ENCODE results near the gene SLC35F4. TPM values are rescaled to one million over a fixed set of nuclear protein-coding genes. Genes with fewer than 3 reads are reported as not detected.

The SLC35F4 gene
- total and polyA plus RNA-seq, 2 of the 4 experiments (the other 2 are of a cell fraction): not detected

DNA sequence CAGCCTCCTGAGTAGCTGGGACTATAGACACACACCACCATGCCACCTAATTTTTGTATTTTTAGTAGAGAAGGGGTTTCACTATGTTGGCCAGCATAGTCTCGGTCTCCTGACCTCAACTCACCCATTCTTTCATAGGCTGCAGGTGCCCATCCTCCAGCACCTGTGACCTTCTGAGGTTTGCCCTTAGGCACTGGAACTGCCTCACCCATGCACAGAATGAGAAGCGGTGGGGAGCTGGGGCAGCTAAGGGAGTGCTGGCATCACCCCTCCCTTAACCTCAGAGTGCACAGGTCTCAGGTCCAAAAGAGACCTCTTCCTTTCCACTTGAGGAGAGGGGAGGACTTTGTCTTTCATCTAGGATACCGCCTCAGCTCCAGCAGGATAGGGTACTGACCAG lies 194.9 kb downstream of the SLC35F4 start:
- Histone ChIP-seq H3K27ac (ENCODE audit: insufficient read depth, low read length) (no peak overlapping the region), H3K4me2 (ENCODE audit: low read depth, low read length) (no peak overlapping the region), H2AK9ac (replicated peaks; ENCODE audit: low read depth, low read length, poor library complexity) (no peak overlapping the region), H4K20me1 (ENCODE audit: insufficient read depth, low read length) (no peaks in the 10 kb centered on the region), H3K4ac (ENCODE audit: low read depth, low read length) (no peak overlapping the region), H3K4me3 (ENCODE audit: insufficient read depth, low read depth, low read length) (no peak overlapping the region), H4K5ac (ENCODE audit: low read depth, low read length) (no peak overlapping the region), H3K14ac (replicated peaks; ENCODE audit: low read depth, low read length) (no peak overlapping the region), H3K9me3 (ENCODE audit: control insufficient read depth, insufficient read depth, low read length) (peaks cover 4% of the 10 kb centered on the region; the same call in 1 of the 2 replicates), H2BK20ac (ENCODE audit: low read depth, low read length) (no peak overlapping the region), H3K79me1 (ENCODE audit: low read depth in 1 of 2, low read length in 2 of 2) (no peaks in the 10 kb centered on the region), H2BK120ac (ENCODE audit: low read depth, low read length) (no peak overlapping the region), H3K27me3 (ENCODE audit: control insufficient read depth, insufficient read depth, low read length) (no peaks in the 10 kb centered on the region), H4K8ac (ENCODE audit: low read depth in 2 of 2, low read length in 2 of 2) (no peak overlapping the region), H2BK15ac (ENCODE audit: low read depth, low read length) (no peak overlapping the region), H2AFZ (replicated peaks; ENCODE audit: low read length, poor library complexity) (no peak overlapping the region), H4K91ac (ENCODE audit: insufficient read depth, low read depth, low read length) (no peak overlapping the region), H3K56ac (ENCODE audit: extremely low read depth, insufficient read depth, low read length) (no peak overlapping the region), H2BK5ac (ENCODE audit: low read depth, low read length, poor library complexity, severe bottlenecking) (no peak overlapping the region), H3K9ac (ENCODE audit: low read depth, low read length) (no peak overlapping the region), H3K36me3 (ENCODE audit: control insufficient read depth, insufficient read depth, low read length) (no peaks in the 10 kb centered on the region), H3K9me1 (ENCODE audit: insufficient read depth, low read length) (no peaks in the 10 kb centered on the region), H3K18ac (ENCODE audit: low read depth, low read length) (no peak overlapping the region), H3K4me1 (ENCODE audit: control insufficient read depth, insufficient read depth, low read length) (no peaks in the 10 kb centered on the region), H2AK5ac (ENCODE audit: low read depth, low read length) (no peak overlapping the region), H3K23ac (ENCODE audit: low read depth, low read length) (no peak overlapping the region)
- TF ChIP-seq CEBPB (IDR thresholded peaks at IDR 0.05; ENCODE audit: low read depth, low read length) (no peak), RFX5 (IDR thresholded peaks at IDR 0.05; ENCODE audit: low read depth, low read length) (no peak), RAD21 (IDR thresholded peaks at IDR 0.05; ENCODE audit: low read length) (no peak), SMC3 (IDR thresholded peaks at IDR 0.05; ENCODE audit: low read depth, low read length) (no peak), FOS (IDR thresholded peaks at IDR 0.05; ENCODE audit: low read depth, low read length) (no peak), NFE2L2 (IDR thresholded peaks at IDR 0.05; ENCODE audit: low read depth, low read length) (no peak), MAFK (IDR thresholded peaks at IDR 0.05; ENCODE audit: low read depth, low read length) (no peak), MAZ (IDR thresholded peaks at IDR 0.05; ENCODE audit: borderline replicate concordance, low read depth, low read length) (no peak), POLR2A (IDR thresholded peaks at IDR 0.05; ENCODE audit: low read depth, low read length) (no peak), CHD1 (IDR thresholded peaks at IDR 0.05; ENCODE audit: low read depth, low read length) (no peak), RCOR1 (IDR thresholded peaks at IDR 0.05; ENCODE audit: insufficient replicate concordance, low read length) (no peak), MXI1 (IDR thresholded peaks at IDR 0.05; ENCODE audit: borderline replicate concordance, low read depth, low read length) (no peak), BHLHE40 (IDR thresholded peaks at IDR 0.05; ENCODE audit: low read depth, low read length) (no peak)
- TF ChIP-seq, protein P1, sequence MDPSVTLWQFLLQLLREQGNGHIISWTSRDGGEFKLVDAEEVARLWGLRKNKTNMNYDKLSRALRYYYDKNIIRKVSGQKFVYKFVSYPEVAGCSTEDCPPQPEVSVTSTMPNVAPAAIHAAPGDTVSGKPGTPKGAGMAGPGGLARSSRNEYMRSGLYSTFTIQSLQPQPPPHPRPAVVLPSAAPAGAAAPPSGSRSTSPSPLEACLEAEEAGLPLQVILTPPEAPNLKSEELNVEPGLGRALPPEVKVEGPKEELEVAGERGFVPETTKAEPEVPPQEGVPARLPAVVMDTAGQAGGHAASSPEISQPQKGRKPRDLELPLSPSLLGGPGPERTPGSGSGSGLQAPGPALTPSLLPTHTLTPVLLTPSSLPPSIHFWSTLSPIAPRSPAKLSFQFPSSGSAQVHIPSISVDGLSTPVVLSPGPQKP (IDR thresholded peaks at IDR 0.05; ENCODE audit: borderline replicate concordance, low read depth, low read length): no peak
- TF ChIP-seq, protein P2, sequence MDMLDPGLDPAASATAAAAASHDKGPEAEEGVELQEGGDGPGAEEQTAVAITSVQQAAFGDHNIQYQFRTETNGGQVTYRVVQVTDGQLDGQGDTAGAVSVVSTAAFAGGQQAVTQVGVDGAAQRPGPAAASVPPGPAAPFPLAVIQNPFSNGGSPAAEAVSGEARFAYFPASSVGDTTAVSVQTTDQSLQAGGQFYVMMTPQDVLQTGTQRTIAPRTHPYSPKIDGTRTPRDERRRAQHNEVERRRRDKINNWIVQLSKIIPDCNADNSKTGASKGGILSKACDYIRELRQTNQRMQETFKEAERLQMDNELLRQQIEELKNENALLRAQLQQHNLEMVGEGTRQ (IDR thresholded peaks at IDR 0.05; ENCODE audit: low read depth, low read length): no peak
- TF ChIP-seq, protein P3, sequence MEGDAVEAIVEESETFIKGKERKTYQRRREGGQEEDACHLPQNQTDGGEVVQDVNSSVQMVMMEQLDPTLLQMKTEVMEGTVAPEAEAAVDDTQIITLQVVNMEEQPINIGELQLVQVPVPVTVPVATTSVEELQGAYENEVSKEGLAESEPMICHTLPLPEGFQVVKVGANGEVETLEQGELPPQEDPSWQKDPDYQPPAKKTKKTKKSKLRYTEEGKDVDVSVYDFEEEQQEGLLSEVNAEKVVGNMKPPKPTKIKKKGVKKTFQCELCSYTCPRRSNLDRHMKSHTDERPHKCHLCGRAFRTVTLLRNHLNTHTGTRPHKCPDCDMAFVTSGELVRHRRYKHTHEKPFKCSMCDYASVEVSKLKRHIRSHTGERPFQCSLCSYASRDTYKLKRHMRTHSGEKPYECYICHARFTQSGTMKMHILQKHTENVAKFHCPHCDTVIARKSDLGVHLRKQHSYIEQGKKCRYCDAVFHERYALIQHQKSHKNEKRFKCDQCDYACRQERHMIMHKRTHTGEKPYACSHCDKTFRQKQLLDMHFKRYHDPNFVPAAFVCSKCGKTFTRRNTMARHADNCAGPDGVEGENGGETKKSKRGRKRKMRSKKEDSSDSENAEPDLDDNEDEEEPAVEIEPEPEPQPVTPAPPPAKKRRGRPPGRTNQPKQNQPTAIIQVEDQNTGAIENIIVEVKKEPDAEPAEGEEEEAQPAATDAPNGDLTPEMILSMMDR (conservative IDR thresholded peaks at IDR 0.05; ENCODE audit: low read depth, low read length): no peak
- ChIA-PET CTCF (no interaction called here), POLR2A (ENCODE audit: unreplicated experiment) (no interaction called here)
- no TSS peak for BruUV-seq (replicated peaks)
- intact Hi-C loops (cut with micrococcal nuclease): no loop called here
- no CpG with 5 or more reads among the region's 3 CpGs for WGBS, 2 experiments (ENCODE audit: extremely low coverage in 2 of 2, insufficient read length in 1 of 2)
- no peak for DNase-seq
- dilution Hi-C loops (cut with HindIII; ENCODE audit: low sequenced_read_pairs, unreplicated experiment): no loop called here
- in situ Hi-C loops (cut with MboI; ENCODE audit: low sequenced_read_pairs): no loop called here
- ATAC-seq (ENCODE audit: low read depth): no peak
